NCI-H748 (cell line): ENCODE data around the gene SLC25A47.

ENCODE experiments used
- DNase-seq: peaks from one replicate; lab custom pipeline; 2025; ENCODE audit not compliant: unreplicated experiment; lab: John Stamatoyannopoulos, UW

The SLC25A47 gene

DNA sequence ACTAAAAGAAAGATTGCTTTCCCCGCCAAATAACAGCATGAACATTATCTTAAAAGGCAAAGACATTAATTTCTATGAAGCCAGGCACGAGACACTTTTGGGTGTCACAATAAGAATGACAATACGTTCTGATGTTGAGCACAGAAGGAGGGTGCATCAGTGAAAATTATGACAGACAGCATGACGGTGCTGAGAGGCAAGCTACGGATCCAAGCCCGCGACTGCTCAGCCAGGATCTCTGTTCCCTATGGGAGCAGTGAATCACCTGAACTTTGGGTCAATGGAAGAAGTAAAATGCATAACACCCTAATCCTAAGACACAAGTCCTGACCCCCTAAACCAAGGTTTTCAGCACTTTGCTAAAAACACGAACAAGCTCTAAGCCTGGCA lies 51.7 kb downstream of the SLC25A47 start:
- DNase-seq, result no peak

DNA sequence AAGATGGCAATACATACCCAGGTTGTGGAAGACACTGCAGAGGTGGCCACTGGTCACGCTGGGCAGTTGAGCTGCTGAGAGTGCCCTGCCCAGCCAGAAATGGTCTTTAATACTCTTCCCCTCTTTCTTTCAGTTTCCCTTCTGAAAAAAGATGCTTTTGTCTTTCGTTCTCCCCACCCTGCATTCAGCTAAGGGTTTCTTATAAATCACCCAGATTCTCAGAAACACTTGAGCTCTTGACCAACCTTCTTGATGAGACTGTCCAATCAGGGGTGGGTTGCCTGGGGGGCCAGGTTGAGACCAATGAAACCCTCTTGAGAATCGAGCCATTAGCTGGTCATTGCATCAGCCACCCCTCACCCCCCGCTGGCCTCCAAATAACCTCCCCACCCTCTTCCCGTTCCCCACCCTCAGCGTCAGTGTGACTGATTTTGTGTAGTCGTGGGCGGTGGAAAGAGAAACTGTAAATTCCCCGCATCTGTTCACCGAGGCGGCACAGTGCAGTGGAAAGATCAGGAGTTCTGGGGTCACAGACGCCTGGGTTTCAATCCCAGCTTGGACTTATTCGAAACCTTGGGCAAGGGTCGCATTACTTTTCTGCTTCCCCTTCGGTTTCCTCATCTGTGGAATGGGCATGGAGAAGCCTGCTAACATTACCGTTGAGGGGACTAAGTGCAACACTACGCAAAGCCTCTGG lies 52.3 kb downstream of the SLC25A47 start:
- DNase-seq, result peak; percentile 77

DNA sequence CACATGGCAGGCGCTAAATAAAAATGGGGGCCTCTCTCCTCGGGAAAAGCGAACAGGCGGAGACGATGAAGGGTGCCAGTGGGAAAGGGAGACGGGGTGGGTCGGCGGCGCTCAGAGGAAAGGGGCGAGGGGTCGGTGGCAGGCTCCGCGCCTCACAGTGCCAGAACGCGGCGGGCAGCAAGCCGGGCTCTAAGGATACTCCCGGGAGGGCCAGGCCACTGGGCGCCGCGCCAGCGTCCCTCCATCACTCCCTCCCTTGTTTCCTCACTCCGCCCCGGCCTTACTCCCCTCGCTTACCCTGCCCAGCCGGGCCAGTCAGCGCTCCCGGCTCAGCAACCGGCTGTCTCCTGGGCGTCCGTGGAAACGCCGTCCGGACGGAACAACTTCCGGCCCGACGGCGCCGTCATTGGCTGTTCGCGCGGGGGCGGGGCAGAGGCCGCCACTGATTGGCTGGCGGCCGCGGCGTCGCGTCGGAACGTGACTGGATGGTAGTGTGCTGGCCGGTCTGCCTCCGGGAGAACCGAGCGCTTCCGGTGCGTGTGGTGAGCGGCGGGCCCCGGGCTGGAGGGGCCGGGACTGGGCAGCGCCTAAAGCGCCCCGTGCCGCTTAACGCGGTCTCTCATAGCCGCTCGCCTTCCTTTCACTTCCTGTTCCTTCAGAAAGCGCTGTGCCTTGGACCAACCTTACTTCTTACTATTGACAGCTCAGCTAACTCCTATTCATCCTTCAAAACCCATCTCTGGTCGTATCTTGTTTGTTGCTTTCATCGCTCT lies 53.0 kb downstream of the SLC25A47 start, which contains the start of gene WDR25:
Gene WDR25, plus strand, starts transcription at position 523 of the 773 bp plus-strand sequence.
- peak; percentile 99 for DNase-seq

DNA sequence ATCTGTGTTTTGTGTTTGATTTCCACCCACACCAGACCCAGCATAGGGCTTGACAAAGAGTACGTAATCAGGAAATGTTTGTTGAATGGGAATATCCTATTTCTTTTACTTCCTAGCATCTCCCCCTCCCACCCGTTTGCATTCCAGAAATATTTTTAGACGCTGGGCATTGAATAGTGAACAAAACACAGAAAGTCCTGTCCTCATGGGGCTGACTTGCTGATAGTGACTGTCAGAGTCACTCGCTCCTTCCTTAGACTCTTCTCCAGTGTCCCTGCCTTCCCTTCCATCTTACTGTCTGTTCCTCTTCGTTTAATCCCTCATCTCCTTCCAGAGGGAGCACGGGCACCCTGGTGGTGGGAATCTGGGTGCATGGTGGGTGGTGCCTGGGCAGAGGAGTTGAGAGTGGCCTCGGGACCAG lies 53.6 kb downstream of the SLC25A47 start:
- no peak for DNase-seq
